ENCODE data around the gene GLIS2. TPM values are rescaled to one million over a fixed set of nuclear protein-coding genes. Genes with fewer than 3 reads are reported as not detected.

Gene GLIS2
- total RNA-seq, 1 experiment from 2014 or later = 18.2 TPM

- CTCF ChIA-PET = interaction anchor here (0.5 to 1.2 kb wide), 3 partner anchors 37 to 74 kb away, joined by 3 read pairs; no protein-coding TSS in a partner anchor
- RAD21 ChIA-PET (ENCODE audit: low non-redundant PET in 1 of 2, low total read pairs in 2 of 2, uncharacterized antibody in 2 of 2, unreplicated experiment in 2 of 2) = interaction anchor here in 1 of 2 experiments (0.8 kb wide), 1 partner anchor 37 kb away, joined by 4 read pairs; no protein-coding TSS in a partner anchor
- BruUV-seq (replicated peaks) = no TSS peak
- Histone ChIP-seq H3K27me3 (ENCODE audit: insufficient read depth, low read length) (no peaks in the 10 kb centered on the region), H3K9me3 (ENCODE audit: control insufficient read depth in 1 of 2, insufficient read depth in 1 of 2, low read depth in 1 of 2, low read length in 2 of 2) (no peaks in the 10 kb centered on the region), H3K9ac (ENCODE audit: low read length) (no peak overlapping the region), H4K20me1 (ENCODE audit: insufficient read depth) (0 out of 2 replicates have a peak, but pooled peaks cover 3% of the 10 kb centered on the region), H3K27ac (ENCODE audit: low read depth, low read length) (no peak overlapping the region), H2AFZ (ENCODE audit: low read depth, low read length, poor library complexity, severe bottlenecking) (no peak overlapping the region), H3K79me2 (ENCODE audit: insufficient read depth, low read length) (peaks cover 91% of the 10 kb centered on the region), H3K9me2 (ENCODE audit: insufficient read depth) (no peaks in the 10 kb centered on the region), H3K4me2 (ENCODE audit: low read length) (no peak overlapping the region), H3K36me3 (ENCODE audit: control insufficient read depth in 1 of 2, insufficient read depth in 2 of 2, low read length in 2 of 2) (no peaks in the 10 kb centered on the region; a peak in 1 of 4 replicates), H3K4me1 (ENCODE audit: control insufficient read depth in 1 of 2, insufficient read depth in 2 of 2, low read length in 2 of 2) (peaks cover 8 to 44% of the 10 kb centered on the region in 2 experiments; a peak in 2 of 4 replicates), H3K4me3 (replicated peaks in 1 of 2; ENCODE audit: low read depth in 1 of 2, low read length in 2 of 2) (no peak overlapping the region)
- DNase-seq (ENCODE audit: low read depth, low spot score) (no peak), ATAC-seq (no peak)
- POLR2A ChIA-PET = no interaction called here
- intact Hi-C loops (cut with micrococcal nuclease) = no loop called here
- TF ChIP-seq ZNF274 (IDR thresholded peaks at IDR 0.05; ENCODE audit: low read depth, low read length) (no peak), ZFX (IDR thresholded peaks at IDR 0.05) (no peak), ZBTB33 (IDR thresholded peaks at IDR 0.05; ENCODE audit: extremely low read depth, insufficient replicate concordance, low read length) (no peak), POLR2A (IDR thresholded peaks at IDR 0.05; ENCODE audit: borderline replicate concordance, extremely low read depth, insufficient read depth, insufficient read length) (no peak), POLR2AphosphoS5 (IDR thresholded peaks at IDR 0.05; ENCODE audit: low read depth, low read length) (no peak), SIN3A (IDR thresholded peaks at IDR 0.05; ENCODE audit: low read depth) (no peak), TCF7L2 (IDR thresholded peaks at IDR 0.05; ENCODE audit: borderline replicate concordance, extremely low read depth, insufficient read depth, insufficient read length) (no peak), CBX3 (IDR thresholded peaks at IDR 0.05; ENCODE audit: low read depth) (no peak), RAD21 (IDR thresholded peaks at IDR 0.05; ENCODE audit: low read depth) (no peak), YY1 (IDR thresholded peaks at IDR 0.05; ENCODE audit: extremely low read depth, insufficient replicate concordance, low read depth, low read length) (no peak), CEBPB (IDR thresholded peaks at IDR 0.05; ENCODE audit: low read depth) (no peak), ATF3 (IDR thresholded peaks at IDR 0.05) (no peak)
These were observed 11.6 kb downstream of the GLIS2 start for GRCh38 chr16:4327386-4328045.
